ENCODE results near the gene ARHGAP9.
"Not testable (repeated sequence)": the region's sequence is repeated elsewhere in the genome, so short reads cannot be mapped to it uniquely, and the experiment has no call there.

Gene ARHGAP9

GRCh38 chr12:57431654-57432188, 47.9 kb downstream of the ARHGAP9 start:
- no peak for DNase-seq

GRCh38 chr12:57430931-57431566, 48.6 kb downstream of the ARHGAP9 start, which contains the start of gene R3HDM2:
TSS of gene R3HDM2 (minus strand) at chr12:57431043. CDS start at chr12:57310428, 120,615 bp downstream.
- peak; percentile 95 for DNase-seq

GRCh38 chr12:57430112-57430930, 49.3 kb downstream of the ARHGAP9 start:
- no peak for DNase-seq

GRCh38 chr12:57429473-57430111, 50.1 kb downstream of the ARHGAP9 start:
- DNase-seq: no peak

- no peak for DNase-seq
Measured at GRCh38 chr12:57428965-57429364, 50.7 kb downstream of the ARHGAP9 start.

- DNase-seq: not testable (repeated sequence)
Measured at GRCh38 chr12:57426948-57427347, 52.7 kb downstream of the ARHGAP9 start.

All from stimulated activated CD4-positive, alpha-beta T cell treated with anti-CD3 and anti-CD28 coated beads, Interleukin-4, amount 100 ng/mL, for 1 hour (primary cell).